Tibial nerve (tissue), 4 donors: ENCODE measurements around the gene S100PBP.

Experiments
- EP300 ChIP-seq, 2 donors: sonication (generic); formaldehyde crosslinking; IDR thresholded peaks; one replicate each; pipeline ENCODE4 v1.6.1; 2017; ENCODE audit warnings: antibody characterized with exemption in 2 of 2, mild to moderate bottlenecking in 1 of 2
- POLR2A ChIP-seq, 2 donors: fragments of 450-650 bp; IDR thresholded peaks; one replicate each; pipeline ENCODE4 v1.6.1; 2017; ENCODE audit warnings: antibody characterized with exemption in 2 of 2, mild to moderate bottlenecking in 2 of 2, moderate library complexity in 2 of 2
- TF ChIP-seq, protein P1 (sequence below), 5 experiments: fragments of 200-600 bp in 3 of 5; fragments of 450-650 bp in 2 of 5; sonication (generic) in 3 of 5; IDR thresholded peaks; one replicate each; pipeline ENCODE4 v1.5.1; 2016 to 2019; ENCODE audit warnings: antibody characterized with exemption in 5 of 5, mild to moderate bottlenecking in 3 of 5, moderate library complexity in 2 of 5

DNA sequence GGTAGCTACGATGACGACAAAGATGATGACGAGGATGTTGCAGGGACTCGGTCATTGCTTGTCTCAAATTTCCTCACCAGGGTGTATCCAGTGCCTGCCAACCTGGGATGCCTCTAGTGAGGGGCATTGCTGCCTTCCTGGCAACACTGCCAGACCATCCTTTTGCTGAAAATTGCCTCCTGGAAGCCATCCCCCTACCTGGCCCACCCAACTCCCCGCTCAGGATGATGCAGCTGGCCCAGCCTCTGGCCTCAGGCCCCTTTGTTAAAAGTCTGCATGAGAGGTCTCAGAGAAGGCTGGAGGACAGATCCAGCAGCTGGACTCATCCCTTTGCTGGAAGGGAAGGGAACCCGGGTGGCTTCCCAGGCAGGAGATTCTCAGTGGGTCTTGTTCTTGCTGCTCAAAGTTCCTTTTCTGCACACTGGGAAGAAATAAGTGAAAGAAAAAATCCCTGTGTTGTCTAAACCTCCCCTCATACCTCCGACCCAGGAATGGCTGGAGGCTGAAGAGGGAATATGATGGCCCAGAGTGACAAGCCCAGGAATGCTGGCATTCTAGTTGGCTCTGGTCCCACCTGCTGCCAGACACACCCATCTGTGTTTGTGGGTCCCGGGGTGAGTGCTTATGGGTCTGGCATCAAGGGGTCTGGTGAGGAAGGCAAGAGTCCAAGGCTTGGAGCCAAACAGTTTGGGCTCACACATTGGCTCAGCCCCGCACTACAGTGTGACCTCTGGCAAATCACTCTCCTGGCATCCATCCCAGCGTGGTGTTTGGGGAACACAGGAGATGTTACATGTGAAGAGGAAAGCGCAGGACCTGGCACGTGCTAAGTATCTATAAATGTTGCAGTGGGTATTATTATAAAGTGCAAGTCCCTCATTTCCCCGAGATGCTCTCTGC, 60.0 kb downstream of the S100PBP start:
- TF ChIP-seq POLR2A (IDR thresholded peaks at IDR 0.05) (no peak), EP300 (IDR thresholded peaks at IDR 0.05) (no peak)
- TF ChIP-seq, protein P1, sequence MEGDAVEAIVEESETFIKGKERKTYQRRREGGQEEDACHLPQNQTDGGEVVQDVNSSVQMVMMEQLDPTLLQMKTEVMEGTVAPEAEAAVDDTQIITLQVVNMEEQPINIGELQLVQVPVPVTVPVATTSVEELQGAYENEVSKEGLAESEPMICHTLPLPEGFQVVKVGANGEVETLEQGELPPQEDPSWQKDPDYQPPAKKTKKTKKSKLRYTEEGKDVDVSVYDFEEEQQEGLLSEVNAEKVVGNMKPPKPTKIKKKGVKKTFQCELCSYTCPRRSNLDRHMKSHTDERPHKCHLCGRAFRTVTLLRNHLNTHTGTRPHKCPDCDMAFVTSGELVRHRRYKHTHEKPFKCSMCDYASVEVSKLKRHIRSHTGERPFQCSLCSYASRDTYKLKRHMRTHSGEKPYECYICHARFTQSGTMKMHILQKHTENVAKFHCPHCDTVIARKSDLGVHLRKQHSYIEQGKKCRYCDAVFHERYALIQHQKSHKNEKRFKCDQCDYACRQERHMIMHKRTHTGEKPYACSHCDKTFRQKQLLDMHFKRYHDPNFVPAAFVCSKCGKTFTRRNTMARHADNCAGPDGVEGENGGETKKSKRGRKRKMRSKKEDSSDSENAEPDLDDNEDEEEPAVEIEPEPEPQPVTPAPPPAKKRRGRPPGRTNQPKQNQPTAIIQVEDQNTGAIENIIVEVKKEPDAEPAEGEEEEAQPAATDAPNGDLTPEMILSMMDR (IDR thresholded peaks at IDR 0.05) = no peak
